ENCODE measurements around the gene PIK3C2G.

GRCh38 chr12:18521461-18521860, 260.1 kb downstream of the PIK3C2G start:
- no peak for TF ChIP-seq EZH2 (IDR thresholded peaks at IDR 0.05; ENCODE audit: insufficient read depth, poor library complexity, severe bottlenecking)
- TF ChIP-seq EZH2phosphoT487 (IDR thresholded peaks at IDR 0.05; ENCODE audit: insufficient read depth, low read depth), result no peak
